ENCODE measurements around the gene CHCHD4.

Gene CHCHD4

GRCh38 chr3:14124615-14125192, at the start of gene CHCHD4, which contains the start of gene TMEM43:
Gene CHCHD4, minus strand, starts transcription at chr3:14124870. Its CDS starts 194 bp downstream, at chr3:14124676.
Gene TMEM43, plus strand, starts transcription at chr3:14125052. Its CDS starts 142 bp downstream, at chr3:14125194.
- no peaks in the 10 kb centered on the region for H3K27me3 Mint-ChIP-seq
- peaks cover 66% of the 10 kb centered on the region for H3K4me1 Mint-ChIP-seq
- H3K4me3 Mint-ChIP-seq, result peak within 1 kb of the TSS; percentile 96 to 98
- ATAC-seq (peak; percentile 93), DNase-seq (peak; percentile 97 to 98)
- peak within 1 kb of the TSS; percentile 94 to 97 for H3K27ac Mint-ChIP-seq
- no peaks in the 10 kb centered on the region for H3K9me3 Mint-ChIP-seq

GRCh38 chr3:14172496-14172895, 47.8 kb upstream of the CHCHD4 start:
- Mint-ChIP-seq H3K9me3 (no peaks in the 10 kb centered on the region), H3K27me3 (no peaks in the 10 kb centered on the region), H3K27ac (no peak overlapping the region), H3K4me3 (no peak overlapping the region), H3K4me1 (peaks cover 55% of the 10 kb centered on the region)
- no peak for DNase-seq
- ATAC-seq, result no peak

GRCh38 chr3:14170531-14171159, 46.0 kb upstream of the CHCHD4 start:
- H3K27ac Mint-ChIP-seq, result peak overlapping the region; percentile 57 to 73
- H3K27me3 Mint-ChIP-seq, result no peaks in the 10 kb centered on the region
- DNase-seq (no peak), ATAC-seq (no peak)
- no peaks in the 10 kb centered on the region for H3K9me3 Mint-ChIP-seq
- H3K4me1 Mint-ChIP-seq, result peaks cover 38% of the 10 kb centered on the region
- peak overlapping the region in 1 of 2 donors; percentile 46 for H3K4me3 Mint-ChIP-seq

GRCh38 chr3:14169871-14170270, 45.2 kb upstream of the CHCHD4 start:
- no peak overlapping the region for H3K4me3 Mint-ChIP-seq
- peaks cover 30% of the 10 kb centered on the region for H3K4me1 Mint-ChIP-seq
- peak overlapping the region in 1 of 2 donors; percentile 73 for H3K27ac Mint-ChIP-seq
- no peak for ATAC-seq
- no peak for DNase-seq
- no peaks in the 10 kb centered on the region for H3K9me3 Mint-ChIP-seq
- H3K27me3 Mint-ChIP-seq, result no peaks in the 10 kb centered on the region

- H3K9me3 Mint-ChIP-seq, result no peaks in the 10 kb centered on the region
- no peak overlapping the region for H3K4me3 Mint-ChIP-seq
- peaks cover 26% of the 10 kb centered on the region for H3K4me1 Mint-ChIP-seq
- no peak for ATAC-seq
- no peak for DNase-seq
- no peaks in the 10 kb centered on the region for H3K27me3 Mint-ChIP-seq
- peak overlapping the region in 1 of 2 donors; percentile 23 for H3K27ac Mint-ChIP-seq
Measured at GRCh38 chr3:14169435-14169834, 44.8 kb upstream of the CHCHD4 start.

GRCh38 chr3:14166877-14167603, 42.4 kb upstream of the CHCHD4 start:
- peak overlapping the region in 1 of 2 donors; percentile 4 for H3K27ac Mint-ChIP-seq
- peaks cover 6 to 8% of the 10 kb centered on the region in 2 donors for H3K9me3 Mint-ChIP-seq
- ATAC-seq (no peak), DNase-seq (no peak)
- H3K4me1 Mint-ChIP-seq, result peaks cover 22% of the 10 kb centered on the region
- H3K27me3 Mint-ChIP-seq, result no peaks in the 10 kb centered on the region
- H3K4me3 Mint-ChIP-seq, result no peak overlapping the region

GRCh38 chr3:14162178-14162577, 37.5 kb upstream of the CHCHD4 start:
- no peak overlapping the region for H3K27ac Mint-ChIP-seq
- ATAC-seq (no peak), DNase-seq (no peak)
- H3K9me3 Mint-ChIP-seq, result peaks cover 11 to 14% of the 10 kb centered on the region in 2 donors
- no peaks in the 10 kb centered on the region for H3K27me3 Mint-ChIP-seq
- H3K4me1 Mint-ChIP-seq, result no peaks in the 10 kb centered on the region
- no peak overlapping the region for H3K4me3 Mint-ChIP-seq

GRCh38 chr3:14161282-14161681, 36.6 kb upstream of the CHCHD4 start:
- Mint-ChIP-seq H3K4me3 (no peak overlapping the region), H3K27me3 (no peaks in the 10 kb centered on the region), H3K9me3 (peaks cover 11 to 14% of the 10 kb centered on the region in 2 donors), H3K4me1 (peaks cover under 1% of the 10 kb centered on the region), H3K27ac (no peak overlapping the region)
- no peak for DNase-seq
- ATAC-seq, result no peak

- peaks cover 11 to 14% of the 10 kb centered on the region in 2 donors for H3K9me3 Mint-ChIP-seq
- H3K27me3 Mint-ChIP-seq, result no peaks in the 10 kb centered on the region
- no peak overlapping the region for H3K27ac Mint-ChIP-seq
- peaks cover 7% of the 10 kb centered on the region for H3K4me1 Mint-ChIP-seq
- ATAC-seq (no peak), DNase-seq (no peak)
- no peak overlapping the region for H3K4me3 Mint-ChIP-seq
Measured at GRCh38 chr3:14159426-14159825, 34.8 kb upstream of the CHCHD4 start.

GRCh38 chr3:14158370-14158769, 33.7 kb upstream of the CHCHD4 start:
- ATAC-seq (no peak), DNase-seq (no peak)
- Mint-ChIP-seq H3K27me3 (no peaks in the 10 kb centered on the region), H3K4me1 (peaks cover 7% of the 10 kb centered on the region), H3K27ac (peak overlapping the region in 1 of 2 donors; percentile 64), H3K4me3 (no peak overlapping the region), H3K9me3 (peaks cover 11 to 14% of the 10 kb centered on the region in 2 donors)

GRCh38 chr3:14157951-14158350, 33.3 kb upstream of the CHCHD4 start:
- Mint-ChIP-seq H3K9me3 (peaks cover 11 to 14% of the 10 kb centered on the region in 2 donors), H3K27ac (peak overlapping the region in 1 of 2 donors; percentile 64), H3K4me1 (peaks cover 7% of the 10 kb centered on the region), H3K4me3 (no peak overlapping the region), H3K27me3 (no peaks in the 10 kb centered on the region)
- no peak for DNase-seq
- ATAC-seq, result no peak

- Mint-ChIP-seq H3K4me3 (no peak overlapping the region), H3K9me3 (peaks cover 5 to 6% of the 10 kb centered on the region in 2 donors), H3K27ac (no peak overlapping the region), H3K4me1 (peaks cover 7% of the 10 kb centered on the region), H3K27me3 (no peaks in the 10 kb centered on the region)
- DNase-seq, result no peak
- ATAC-seq, result no peak
Measured at GRCh38 chr3:14156843-14157561, 32.3 kb upstream of the CHCHD4 start.

GRCh38 chr3:14156201-14156600, 31.5 kb upstream of the CHCHD4 start:
- ATAC-seq, result no peak
- Mint-ChIP-seq H3K4me3 (no peak overlapping the region), H3K4me1 (peaks cover 7% of the 10 kb centered on the region), H3K27ac (no peak overlapping the region), H3K27me3 (no peaks in the 10 kb centered on the region), H3K9me3 (no peaks in the 10 kb centered on the region)
- DNase-seq, result no peak

GRCh38 chr3:14154895-14155440, 30.3 kb upstream of the CHCHD4 start:
- Mint-ChIP-seq H3K4me3 (no peak overlapping the region), H3K27ac (peak overlapping the region in 1 of 2 donors; percentile 77), H3K4me1 (peaks cover 7% of the 10 kb centered on the region), H3K27me3 (no peaks in the 10 kb centered on the region), H3K9me3 (no peaks in the 10 kb centered on the region)
- ATAC-seq, result no peak
- no peak for DNase-seq

GRCh38 chr3:14154276-14154675, 29.6 kb upstream of the CHCHD4 start:
- peaks cover 7% of the 10 kb centered on the region for H3K4me1 Mint-ChIP-seq
- no peak for ATAC-seq

More at GRCh38 chr3:14154276-14154675, 29.6 kb upstream of the CHCHD4 start:
- Mint-ChIP-seq H3K27me3 (no peaks in the 10 kb centered on the region), H3K4me3 (no peak overlapping the region), H3K9me3 (no peaks in the 10 kb centered on the region), H3K27ac (no peak overlapping the region)
- no peak for DNase-seq
